ENCODE results near the gene KL. TPM values are rescaled to one million over a fixed set of nuclear protein-coding genes. Genes with fewer than 3 reads are reported as not detected.

KL gene
- total RNA-seq, 1 experiment from 2014 or later, result 1.5 TPM

DNA sequence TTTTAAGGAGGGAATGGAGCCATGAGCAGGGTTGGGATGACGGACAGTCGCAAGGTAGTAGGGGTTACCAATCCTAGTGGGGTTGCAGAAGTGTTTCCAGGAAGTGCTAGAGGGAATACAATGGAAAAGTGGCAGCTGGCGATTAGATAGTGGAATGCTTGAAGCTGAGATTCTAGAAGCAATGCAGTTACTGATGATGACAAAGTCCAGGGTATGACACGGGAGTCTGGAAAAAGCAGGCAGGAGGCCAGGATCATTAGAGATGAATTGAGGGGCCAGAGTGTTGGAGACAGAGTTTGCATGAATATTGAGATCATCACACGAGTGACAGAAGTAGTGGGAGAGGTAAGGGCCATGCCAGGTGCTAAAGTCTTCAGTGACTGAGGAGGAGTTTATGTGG is 17.3 kb upstream of the KL start:
- no peak overlapping the region for H3K27ac ChIP-seq (ENCODE audit: low read depth, low read length, poor library complexity, severe bottlenecking)
- no peak overlapping the region for H3K4me3 ChIP-seq (ENCODE audit: low read depth, low read length, poor library complexity, severe bottlenecking)
- no peak for DNase-seq (ENCODE audit: low spot score)
- peaks cover 6% of the 10 kb centered on the region for H3K4me1 ChIP-seq (ENCODE audit: insufficient read depth, low read length, poor library complexity, severe bottlenecking)
- ChIA-PET CTCF (no interaction called here), POLR2A (ENCODE audit: low non-redundant PET) (no interaction called here)
- H3K9me3 ChIP-seq (ENCODE audit: low read depth, low read length, poor library complexity, severe bottlenecking), result no peaks in the 10 kb centered on the region
- TF ChIP-seq EZH2 (IDR thresholded peaks at IDR 0.05; ENCODE audit: borderline replicate concordance, low read depth, low read length, poor library complexity, severe bottlenecking), result no peak
- TF ChIP-seq, protein P1, sequence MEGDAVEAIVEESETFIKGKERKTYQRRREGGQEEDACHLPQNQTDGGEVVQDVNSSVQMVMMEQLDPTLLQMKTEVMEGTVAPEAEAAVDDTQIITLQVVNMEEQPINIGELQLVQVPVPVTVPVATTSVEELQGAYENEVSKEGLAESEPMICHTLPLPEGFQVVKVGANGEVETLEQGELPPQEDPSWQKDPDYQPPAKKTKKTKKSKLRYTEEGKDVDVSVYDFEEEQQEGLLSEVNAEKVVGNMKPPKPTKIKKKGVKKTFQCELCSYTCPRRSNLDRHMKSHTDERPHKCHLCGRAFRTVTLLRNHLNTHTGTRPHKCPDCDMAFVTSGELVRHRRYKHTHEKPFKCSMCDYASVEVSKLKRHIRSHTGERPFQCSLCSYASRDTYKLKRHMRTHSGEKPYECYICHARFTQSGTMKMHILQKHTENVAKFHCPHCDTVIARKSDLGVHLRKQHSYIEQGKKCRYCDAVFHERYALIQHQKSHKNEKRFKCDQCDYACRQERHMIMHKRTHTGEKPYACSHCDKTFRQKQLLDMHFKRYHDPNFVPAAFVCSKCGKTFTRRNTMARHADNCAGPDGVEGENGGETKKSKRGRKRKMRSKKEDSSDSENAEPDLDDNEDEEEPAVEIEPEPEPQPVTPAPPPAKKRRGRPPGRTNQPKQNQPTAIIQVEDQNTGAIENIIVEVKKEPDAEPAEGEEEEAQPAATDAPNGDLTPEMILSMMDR (conservative IDR thresholded peaks at IDR 0.05; ENCODE audit: low read depth, low read length), result no peak
- H3K27me3 ChIP-seq (replicated peaks; ENCODE audit: insufficient read depth, low read depth, low read length, poor library complexity), result no peaks in the 10 kb centered on the region
- intact Hi-C loops (cut with micrococcal nuclease; ENCODE audit: unreplicated experiment), result no loop called here
- no TSS peak for BruUV-seq (replicated peaks)
- H3K36me3 ChIP-seq (ENCODE audit: insufficient read depth, low read length, poor library complexity, severe bottlenecking), result no peaks in the 10 kb centered on the region

DNA sequence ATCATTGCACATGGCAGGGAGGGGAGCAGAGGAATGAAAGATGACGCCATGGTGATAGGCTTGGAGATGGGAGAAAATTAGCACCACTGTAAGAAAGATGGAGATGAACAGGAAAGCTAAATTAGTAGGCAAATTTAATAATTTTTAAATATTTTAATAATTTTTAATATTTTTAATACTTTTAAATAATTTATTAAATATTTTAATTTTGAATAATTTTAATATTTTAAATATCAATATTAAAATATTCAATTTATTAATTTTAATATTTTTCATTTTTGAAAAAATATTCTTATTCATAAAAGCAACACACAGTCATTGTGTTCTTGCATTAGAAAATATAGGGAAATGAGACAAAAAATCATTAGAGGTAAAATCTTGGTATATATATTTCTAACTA is 15.9 kb upstream of the KL start:
- Histone ChIP-seq H3K27ac (ENCODE audit: low read depth, low read length, poor library complexity, severe bottlenecking) (no peak overlapping the region), H3K9me3 (ENCODE audit: low read depth, low read length, poor library complexity, severe bottlenecking) (no peaks in the 10 kb centered on the region), H3K4me1 (ENCODE audit: insufficient read depth, low read length, poor library complexity, severe bottlenecking) (peaks cover 20% of the 10 kb centered on the region), H3K4me3 (ENCODE audit: low read depth, low read length, poor library complexity, severe bottlenecking) (no peak overlapping the region), H3K36me3 (ENCODE audit: insufficient read depth, low read length, poor library complexity, severe bottlenecking) (no peaks in the 10 kb centered on the region), H3K27me3 (replicated peaks; ENCODE audit: insufficient read depth, low read depth, low read length, poor library complexity) (no peaks in the 10 kb centered on the region)
- TF ChIP-seq, protein P1 (conservative IDR thresholded peaks at IDR 0.05; ENCODE audit: low read depth, low read length), result no peak
- TF ChIP-seq EZH2 (IDR thresholded peaks at IDR 0.05; ENCODE audit: borderline replicate concordance, low read depth, low read length, poor library complexity, severe bottlenecking), result no peak
- no TSS peak for BruUV-seq (replicated peaks)
- CTCF ChIA-PET, result interaction anchor here (0.6 kb wide), 1 partner anchor 414 kb away, joined by 5 read pairs; the partner anchor contains the start of gene PDS5B
- intact Hi-C loops (cut with micrococcal nuclease; ENCODE audit: unreplicated experiment), result no loop called here
- POLR2A ChIA-PET (ENCODE audit: low non-redundant PET), result no interaction called here
- DNase-seq (ENCODE audit: low spot score), result no peak

DNA sequence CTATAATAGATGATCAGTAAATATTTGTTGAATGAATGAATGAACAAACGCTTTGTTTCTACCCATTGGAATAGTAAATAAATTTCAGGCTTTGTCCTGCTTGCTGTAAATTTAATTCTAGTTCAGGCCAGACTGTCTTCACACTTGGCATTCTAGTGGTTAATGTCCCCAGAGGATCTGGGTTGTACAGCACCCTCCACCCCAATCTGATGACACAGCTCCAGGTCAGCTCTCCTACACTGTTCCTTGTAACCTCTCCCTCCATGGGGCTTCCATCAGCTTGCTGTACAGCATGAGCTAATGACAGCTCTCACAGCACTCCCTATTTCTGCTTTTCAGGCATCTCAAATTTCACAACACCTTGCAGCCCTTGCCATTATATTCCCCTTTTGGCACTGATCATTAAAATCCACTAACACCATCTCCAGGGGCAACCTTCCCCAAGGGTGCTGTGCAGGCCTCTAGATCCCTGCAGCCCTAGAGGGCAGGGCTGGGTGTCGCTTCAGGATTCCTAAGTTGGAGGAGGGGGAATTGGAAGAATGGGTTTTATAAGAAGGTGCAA is 12.7 kb upstream of the KL start:
- TF ChIP-seq, protein P1 (conservative IDR thresholded peaks at IDR 0.05; ENCODE audit: low read depth, low read length), result no peak
- TF ChIP-seq EZH2 (IDR thresholded peaks at IDR 0.05; ENCODE audit: borderline replicate concordance, low read depth, low read length, poor library complexity, severe bottlenecking), result no peak
- intact Hi-C loops (cut with micrococcal nuclease; ENCODE audit: unreplicated experiment), result no loop called here
- POLR2A ChIA-PET (ENCODE audit: low non-redundant PET), result interaction anchor here (0.5 kb wide), 1 partner anchor 10 kb away, joined by 3 read pairs; no protein-coding TSS in a partner anchor
- no peaks in the 10 kb centered on the region for H3K36me3 ChIP-seq (ENCODE audit: insufficient read depth, low read length, poor library complexity, severe bottlenecking)
- no peak overlapping the region for H3K4me3 ChIP-seq (ENCODE audit: low read depth, low read length, poor library complexity, severe bottlenecking)
- H3K27ac ChIP-seq (ENCODE audit: low read depth, low read length, poor library complexity, severe bottlenecking), result peak overlapping the region; percentile 38
- no peaks in the 10 kb centered on the region for H3K27me3 ChIP-seq (replicated peaks; ENCODE audit: insufficient read depth, low read depth, low read length, poor library complexity)
- CTCF ChIA-PET, result no interaction called here
- DNase-seq (ENCODE audit: low spot score), result no peak
- peaks cover 13% of the 10 kb centered on the region for H3K9me3 ChIP-seq (ENCODE audit: low read depth, low read length, poor library complexity, severe bottlenecking)
- no TSS peak for BruUV-seq (replicated peaks)
- peaks cover 28% of the 10 kb centered on the region for H3K4me1 ChIP-seq (ENCODE audit: insufficient read depth, low read length, poor library complexity, severe bottlenecking)

All from A673 (cell line).